IMR-90 (cell line): Measurements from ENCODE around the gene TEDC1.

Experiments
- BHLHE40 ChIP-seq: fragments of 150-350 bp; IDR thresholded peaks from 2 replicates; pipeline ENCODE4 v1.6.1; 2016; ENCODE audit warnings: mild to moderate bottlenecking, low read depth, low read length
- CEBPB ChIP-seq: IDR thresholded peaks from 2 replicates; pipeline ENCODE4 v1.6.1; 2012; ENCODE audit warnings: low read depth, low read length, improper control_type of control experiment
- ELK1 ChIP-seq: fragments of 150-350 bp; IDR thresholded peaks from 2 replicates; pipeline ENCODE4 v1.6.1; 2016; ENCODE audit warnings: low read depth, mild to moderate bottlenecking, low read length, moderate library complexity, borderline replicate concordance
- MAZ ChIP-seq: IDR thresholded peaks from 2 replicates; pipeline ENCODE4 v1.6.1; 2012; ENCODE audit warnings: low read depth, mild to moderate bottlenecking, low read length, improper control_type of control experiment, moderate library complexity, borderline replicate concordance
- MXI1 ChIP-seq: IDR thresholded peaks from 2 replicates; pipeline ENCODE4 v1.6.1; 2012; ENCODE audit warnings: low read depth, mild to moderate bottlenecking, low read length, moderate library complexity, borderline replicate concordance
- POLR2A ChIP-seq: IDR thresholded peaks from 2 replicates; pipeline ENCODE4 v1.6.1; 2012; ENCODE audit warnings: mild to moderate bottlenecking, low read depth, low read length
- RAD21 ChIP-seq: IDR thresholded peaks from 2 replicates; pipeline ENCODE4 v1.6.1; 2012; ENCODE audit warnings: low read length, improper control_type of control experiment
- RCOR1 ChIP-seq: IDR thresholded peaks from 2 replicates; pipeline ENCODE4 v1.6.1; 2012; ENCODE audit warnings: mild to moderate bottlenecking, low read length, improper control_type of control experiment; ENCODE audit not compliant: insufficient replicate concordance
- RFX5 ChIP-seq: IDR thresholded peaks from 2 replicates; pipeline ENCODE4 v1.8.0; 2012; ENCODE audit warnings: low read depth, mild to moderate bottlenecking, low read length, moderate library complexity
- SMC3 ChIP-seq: fragments of 150-350 bp; IDR thresholded peaks from 2 replicates; pipeline ENCODE4 v1.6.1; 2016; ENCODE audit warnings: low read depth, mild to moderate bottlenecking, antibody characterized with exemption, low read length, moderate library complexity
- USF2 ChIP-seq: fragments of 150-350 bp; IDR thresholded peaks from 2 replicates; pipeline ENCODE4 v1.6.1; 2017; ENCODE audit warnings: mild to moderate bottlenecking, antibody characterized with exemption, low read length, low read depth
- TF ChIP-seq, protein P1 (sequence below): conservative IDR thresholded peaks from 2 replicates; pipeline ENCODE4 v1.5.1; 2012; ENCODE audit warnings: mild to moderate bottlenecking, low read depth, low read length, improper control_type of control experiment

DNA sequence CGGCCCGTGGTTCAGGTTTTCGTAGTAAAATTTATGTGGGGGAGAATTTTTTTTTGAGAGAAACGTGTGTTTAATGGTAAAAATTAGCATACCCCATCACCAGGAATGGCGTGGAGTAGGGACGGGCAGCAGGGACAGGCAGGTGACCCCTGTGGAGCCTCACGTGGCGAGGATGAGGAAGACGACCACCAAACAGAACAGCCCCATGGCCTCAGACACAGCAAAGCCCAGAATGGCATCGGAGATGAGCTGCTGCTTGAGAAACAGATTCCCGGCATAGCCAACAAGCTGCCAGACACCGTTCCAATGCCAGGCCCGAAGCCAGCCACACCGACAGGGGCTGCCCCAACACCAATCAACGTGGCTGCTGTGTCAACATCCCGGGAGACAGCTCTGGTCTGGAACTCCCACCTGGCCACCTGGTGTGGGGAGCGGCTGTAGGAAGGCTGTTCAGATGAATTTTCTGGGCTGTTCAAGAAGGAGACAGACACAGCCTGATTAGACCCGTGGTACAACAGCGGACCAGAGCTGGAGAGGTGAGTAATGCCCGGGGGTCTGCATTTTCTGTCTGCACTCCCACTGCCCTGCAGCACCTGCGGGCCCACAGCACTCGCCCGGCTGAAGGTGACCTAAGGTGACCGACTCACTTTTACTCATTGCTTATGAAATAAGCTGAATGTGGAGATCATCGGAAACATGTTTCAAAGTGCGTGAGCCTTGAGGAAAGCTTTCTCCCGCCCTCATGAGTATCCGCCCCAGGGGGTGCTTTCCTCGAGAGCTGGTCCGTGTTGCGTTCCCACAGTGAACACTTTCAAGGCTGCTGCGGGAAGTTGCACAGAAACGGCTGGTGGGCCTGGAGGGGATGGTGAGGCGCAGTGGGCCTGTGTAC, 45.9 kb downstream of the TEDC1 start:
- TF ChIP-seq, protein P1, sequence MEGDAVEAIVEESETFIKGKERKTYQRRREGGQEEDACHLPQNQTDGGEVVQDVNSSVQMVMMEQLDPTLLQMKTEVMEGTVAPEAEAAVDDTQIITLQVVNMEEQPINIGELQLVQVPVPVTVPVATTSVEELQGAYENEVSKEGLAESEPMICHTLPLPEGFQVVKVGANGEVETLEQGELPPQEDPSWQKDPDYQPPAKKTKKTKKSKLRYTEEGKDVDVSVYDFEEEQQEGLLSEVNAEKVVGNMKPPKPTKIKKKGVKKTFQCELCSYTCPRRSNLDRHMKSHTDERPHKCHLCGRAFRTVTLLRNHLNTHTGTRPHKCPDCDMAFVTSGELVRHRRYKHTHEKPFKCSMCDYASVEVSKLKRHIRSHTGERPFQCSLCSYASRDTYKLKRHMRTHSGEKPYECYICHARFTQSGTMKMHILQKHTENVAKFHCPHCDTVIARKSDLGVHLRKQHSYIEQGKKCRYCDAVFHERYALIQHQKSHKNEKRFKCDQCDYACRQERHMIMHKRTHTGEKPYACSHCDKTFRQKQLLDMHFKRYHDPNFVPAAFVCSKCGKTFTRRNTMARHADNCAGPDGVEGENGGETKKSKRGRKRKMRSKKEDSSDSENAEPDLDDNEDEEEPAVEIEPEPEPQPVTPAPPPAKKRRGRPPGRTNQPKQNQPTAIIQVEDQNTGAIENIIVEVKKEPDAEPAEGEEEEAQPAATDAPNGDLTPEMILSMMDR: no peak
- no peak for TF ChIP-seq POLR2A
- TF ChIP-seq USF2: no peak
- TF ChIP-seq CEBPB: no peak
- no peak for TF ChIP-seq MAZ
- TF ChIP-seq MXI1: no peak
- no peak for TF ChIP-seq SMC3
- no peak for TF ChIP-seq RCOR1
- no peak for TF ChIP-seq RAD21
- TF ChIP-seq BHLHE40: no peak
- no peak for TF ChIP-seq ELK1
- TF ChIP-seq RFX5: no peak
